Karpas-422 (cell line): ENCODE results near the gene DNMT3A. TPM values are rescaled to one million over a fixed set of nuclear protein-coding genes. Genes with fewer than 3 reads are reported as not detected.

Experiments used
- DNase-seq: peaks from one replicate; pipeline ENCODE4 v3.0.0-alpha.2; 2015
- H2AFZ ChIP-seq: fragments of 200-600 bp; sonication (generic); 2 replicates; pipeline ENCODE4 v1.6.1; 2014; ENCODE audit warnings: antibody characterized with exemption, low read length, mixed read lengths
- H3K27ac ChIP-seq: fragments of 200-600 bp; sonication (generic); 2 replicates; pipeline ENCODE4 v1.5.1; 2014; ENCODE audit warnings: mild to moderate bottlenecking, low read length, moderate library complexity
- H3K27me3 ChIP-seq: fragments of 200-600 bp; sonication (generic); 2 replicates; pipeline ENCODE4 v1.6.1; 2014; ENCODE audit warnings: low read length, mixed read lengths
- H3K36me3 ChIP-seq: fragments of 200-600 bp; sonication (generic); 2 replicates; pipeline ENCODE4 v1.6.1; 2014; ENCODE audit warnings: low read length, mixed read lengths; ENCODE audit not compliant: insufficient read depth
- H3K4me1 ChIP-seq: fragments of 200-600 bp; sonication (generic); 2 replicates; pipeline ENCODE4 v1.6.1; 2014; ENCODE audit warnings: mild to moderate bottlenecking, low read length, mixed read lengths
- H3K4me2 ChIP-seq: fragments of 200-600 bp; sonication (generic); 2 replicates; pipeline ENCODE4 v1.6.1; 2014; ENCODE audit warnings: low read length, low read depth, mild to moderate bottlenecking; ENCODE audit not compliant: poor library complexity, severe bottlenecking
- H3K4me3 ChIP-seq: fragments of 200-600 bp; sonication (generic); 2 replicates; pipeline ENCODE4 v1.5.1; 2014; ENCODE audit warnings: mild to moderate bottlenecking, antibody characterized with exemption, low read length, mixed read lengths
- H3K79me2 ChIP-seq: fragments of 200-600 bp; sonication (generic); 2 replicates; pipeline ENCODE4 v1.6.1; 2014; ENCODE audit warnings: mild to moderate bottlenecking, low read length, mixed read lengths
- H3K9ac ChIP-seq: fragments of 200-600 bp; sonication (generic); 2 replicates; pipeline ENCODE4 v1.6.0; 2014; ENCODE audit warnings: low read length
- H3K9me2 ChIP-seq: fragments of 200-600 bp; sonication (generic), shearing (Covaris generic); replicated peaks from 2 replicates; pipeline ENCODE4 v1.6.0; 2014; ENCODE audit warnings: mild to moderate bottlenecking, low read length, moderate library complexity; ENCODE audit not compliant: insufficient read depth
- H3K9me3 ChIP-seq: fragments of 300-700, 200-600 bp; sonication (generic); 2 replicates; pipeline ENCODE4 v1.6.1; 2014; ENCODE audit warnings: low read length, mixed read lengths
- H4K20me1 ChIP-seq: fragments of 200-600 bp; sonication (generic); 2 replicates; pipeline ENCODE4 v1.6.1; 2014; ENCODE audit warnings: mild to moderate bottlenecking, antibody characterized with exemption, low read length, low read depth; ENCODE audit not compliant: insufficient read depth
- total RNA-seq: library from RNA; depleted of rRNA; stranded (reverse); fragments of >200 nt; shearing (Covaris generic); gene quantifications from 2 replicates; pipeline ENCODE4 v1.2.3, GENCODE V29; 2014; ENCODE audit warnings: low replicate concordance

DNMT3A gene
- total RNA-seq, 1 experiment from 2014 or later: 0.97 TPM

- Histone ChIP-seq H3K9me2 (no peaks in the 10 kb centered on the region), H3K79me2 (no peaks in the 10 kb centered on the region), H3K4me2 (no peak overlapping the region), H3K27ac (no peak overlapping the region), H4K20me1 (no peaks in the 10 kb centered on the region), H3K4me1 (no peaks in the 10 kb centered on the region), H2AFZ (no peak overlapping the region), H3K27me3 (no peaks in the 10 kb centered on the region), H3K36me3 (no peaks in the 10 kb centered on the region), H3K9ac (no peak overlapping the region), H3K9me3 (no peaks in the 10 kb centered on the region), H3K4me3 (no peak overlapping the region)
- DNase-seq: no peak
Measured at GRCh38 chr2:25246558-25247290, 95.0 kb downstream of the DNMT3A start.

- Histone ChIP-seq H3K4me3 (no peak overlapping the region), H3K27ac (no peak overlapping the region), H3K4me1 (no peaks in the 10 kb centered on the region), H3K4me2 (no peak overlapping the region), H3K9me3 (no peaks in the 10 kb centered on the region), H3K79me2 (no peaks in the 10 kb centered on the region), H3K36me3 (no peaks in the 10 kb centered on the region), H3K9ac (no peak overlapping the region), H3K27me3 (no peaks in the 10 kb centered on the region), H3K9me2 (no peaks in the 10 kb centered on the region), H4K20me1 (no peaks in the 10 kb centered on the region), H2AFZ (no peak overlapping the region)
- DNase-seq: no peak
Measured at GRCh38 chr2:25246001-25246400, 95.7 kb downstream of the DNMT3A start.

- Histone ChIP-seq H3K4me1 (no peaks in the 10 kb centered on the region), H3K4me2 (no peak overlapping the region), H2AFZ (no peak overlapping the region), H3K9me3 (no peaks in the 10 kb centered on the region), H4K20me1 (no peaks in the 10 kb centered on the region), H3K79me2 (no peaks in the 10 kb centered on the region), H3K9ac (no peak overlapping the region), H3K4me3 (no peak overlapping the region), H3K27me3 (no peaks in the 10 kb centered on the region), H3K9me2 (no peaks in the 10 kb centered on the region), H3K27ac (no peak overlapping the region), H3K36me3 (no peaks in the 10 kb centered on the region)
- DNase-seq: no peak
Measured at GRCh38 chr2:25245141-25245540, 96.6 kb downstream of the DNMT3A start.

GRCh38 chr2:25243995-25244394, 97.7 kb downstream of the DNMT3A start:
- no peaks in the 10 kb centered on the region for H3K27me3 ChIP-seq
- H3K4me3 ChIP-seq: no peak overlapping the region
- no peak overlapping the region for H3K27ac ChIP-seq
- no peak overlapping the region for H3K4me2 ChIP-seq
- H2AFZ ChIP-seq: no peak overlapping the region
- H3K36me3 ChIP-seq: no peaks in the 10 kb centered on the region
- no peak overlapping the region for H3K9ac ChIP-seq
- no peaks in the 10 kb centered on the region for H3K9me3 ChIP-seq
- H4K20me1 ChIP-seq: no peaks in the 10 kb centered on the region
- H3K79me2 ChIP-seq: no peaks in the 10 kb centered on the region
- no peaks in the 10 kb centered on the region for H3K4me1 ChIP-seq
- DNase-seq: no peak
- no peaks in the 10 kb centered on the region for H3K9me2 ChIP-seq

- no peaks in the 10 kb centered on the region for H3K36me3 ChIP-seq
- no peak overlapping the region for H2AFZ ChIP-seq
- no peaks in the 10 kb centered on the region for H3K9me3 ChIP-seq
- no peak overlapping the region for H3K27ac ChIP-seq
- DNase-seq: no peak
- no peaks in the 10 kb centered on the region for H3K4me1 ChIP-seq
- H3K9me2 ChIP-seq: no peaks in the 10 kb centered on the region
- H3K4me3 ChIP-seq: no peak overlapping the region
- no peaks in the 10 kb centered on the region for H3K79me2 ChIP-seq
- H3K4me2 ChIP-seq: no peak overlapping the region
- no peak overlapping the region for H3K9ac ChIP-seq
- no peaks in the 10 kb centered on the region for H3K27me3 ChIP-seq
- no peaks in the 10 kb centered on the region for H4K20me1 ChIP-seq
Measured at GRCh38 chr2:25241452-25241851, 100.3 kb downstream of the DNMT3A start.

GRCh38 chr2:25240636-25241035, 101.1 kb downstream of the DNMT3A start:
- Histone ChIP-seq H3K4me2 (no peak overlapping the region), H3K79me2 (no peaks in the 10 kb centered on the region), H3K9me2 (no peaks in the 10 kb centered on the region), H4K20me1 (no peaks in the 10 kb centered on the region), H3K27ac (no peak overlapping the region), H3K4me1 (no peaks in the 10 kb centered on the region), H3K4me3 (no peak overlapping the region), H3K9me3 (no peaks in the 10 kb centered on the region), H3K36me3 (no peaks in the 10 kb centered on the region), H2AFZ (no peak overlapping the region), H3K9ac (no peak overlapping the region), H3K27me3 (no peaks in the 10 kb centered on the region)
- DNase-seq: no peak

- no peaks in the 10 kb centered on the region for H4K20me1 ChIP-seq
- no peaks in the 10 kb centered on the region for H3K36me3 ChIP-seq
- H3K27ac ChIP-seq: no peak overlapping the region
- no peaks in the 10 kb centered on the region for H3K27me3 ChIP-seq
- no peaks in the 10 kb centered on the region for H3K4me1 ChIP-seq
- DNase-seq: no peak
- no peak overlapping the region for H2AFZ ChIP-seq
- no peaks in the 10 kb centered on the region for H3K9me2 ChIP-seq
- H3K9me3 ChIP-seq: no peaks in the 10 kb centered on the region
- no peak overlapping the region for H3K4me2 ChIP-seq
- H3K4me3 ChIP-seq: no peak overlapping the region
- H3K79me2 ChIP-seq: no peaks in the 10 kb centered on the region
- no peak overlapping the region for H3K9ac ChIP-seq
Measured at GRCh38 chr2:25238920-25239319, 102.8 kb downstream of the DNMT3A start.

- Histone ChIP-seq H3K36me3 (no peaks in the 10 kb centered on the region), H3K4me2 (no peak overlapping the region), H3K4me3 (no peak overlapping the region), H3K9ac (no peak overlapping the region), H3K9me2 (no peaks in the 10 kb centered on the region), H3K79me2 (no peaks in the 10 kb centered on the region), H3K4me1 (no peaks in the 10 kb centered on the region), H3K27me3 (no peaks in the 10 kb centered on the region), H3K27ac (no peak overlapping the region), H3K9me3 (no peaks in the 10 kb centered on the region), H2AFZ (no peak overlapping the region), H4K20me1 (no peaks in the 10 kb centered on the region)
- DNase-seq: no peak
Measured at GRCh38 chr2:25237764-25238163, 104.0 kb downstream of the DNMT3A start.
